ENCODE results near the gene CCDC92.

The CCDC92 gene

DNA sequence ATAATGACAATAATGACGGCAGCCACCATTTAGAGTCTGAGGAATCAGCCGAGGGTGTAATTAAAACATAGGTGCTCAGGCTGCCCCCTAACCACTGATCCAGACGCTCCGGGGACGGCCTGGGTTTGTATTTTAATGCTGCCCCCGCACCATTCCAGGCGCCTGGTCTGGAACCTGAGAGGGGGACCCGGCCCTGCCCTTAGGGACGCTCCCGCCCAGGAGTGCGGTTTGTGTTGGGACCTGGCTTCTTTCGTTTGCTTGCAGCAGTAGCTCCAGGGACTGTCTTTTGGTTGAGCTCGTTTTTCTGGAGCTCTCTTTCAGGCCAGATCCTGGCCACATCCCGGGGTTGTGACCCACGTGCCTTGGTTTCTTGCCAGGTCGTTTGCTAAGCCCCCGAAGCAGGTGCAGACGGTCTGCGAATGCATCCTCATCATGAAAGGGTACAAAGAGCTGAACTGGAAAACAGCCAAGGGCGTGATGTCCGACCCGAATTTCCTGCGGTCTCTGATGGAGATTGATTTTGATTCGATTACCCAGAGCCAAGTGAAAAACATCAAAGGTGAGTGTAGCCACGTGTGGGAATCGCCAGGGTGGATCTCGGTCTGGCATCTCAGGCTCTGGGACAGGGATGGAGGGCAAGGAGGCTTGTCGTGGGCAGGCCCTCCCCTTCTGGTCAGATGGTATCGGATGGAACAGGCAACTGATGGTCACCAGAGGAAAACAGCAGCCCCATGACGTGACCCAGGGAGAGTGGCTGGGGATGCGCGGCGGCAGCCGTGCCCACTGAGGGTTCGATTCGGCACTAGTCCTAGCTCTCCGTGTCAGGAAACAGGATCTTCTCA, 63.5 kb downstream of the CCDC92 start:
- no peak for DNase-seq (ENCODE audit: low read depth)

DNA sequence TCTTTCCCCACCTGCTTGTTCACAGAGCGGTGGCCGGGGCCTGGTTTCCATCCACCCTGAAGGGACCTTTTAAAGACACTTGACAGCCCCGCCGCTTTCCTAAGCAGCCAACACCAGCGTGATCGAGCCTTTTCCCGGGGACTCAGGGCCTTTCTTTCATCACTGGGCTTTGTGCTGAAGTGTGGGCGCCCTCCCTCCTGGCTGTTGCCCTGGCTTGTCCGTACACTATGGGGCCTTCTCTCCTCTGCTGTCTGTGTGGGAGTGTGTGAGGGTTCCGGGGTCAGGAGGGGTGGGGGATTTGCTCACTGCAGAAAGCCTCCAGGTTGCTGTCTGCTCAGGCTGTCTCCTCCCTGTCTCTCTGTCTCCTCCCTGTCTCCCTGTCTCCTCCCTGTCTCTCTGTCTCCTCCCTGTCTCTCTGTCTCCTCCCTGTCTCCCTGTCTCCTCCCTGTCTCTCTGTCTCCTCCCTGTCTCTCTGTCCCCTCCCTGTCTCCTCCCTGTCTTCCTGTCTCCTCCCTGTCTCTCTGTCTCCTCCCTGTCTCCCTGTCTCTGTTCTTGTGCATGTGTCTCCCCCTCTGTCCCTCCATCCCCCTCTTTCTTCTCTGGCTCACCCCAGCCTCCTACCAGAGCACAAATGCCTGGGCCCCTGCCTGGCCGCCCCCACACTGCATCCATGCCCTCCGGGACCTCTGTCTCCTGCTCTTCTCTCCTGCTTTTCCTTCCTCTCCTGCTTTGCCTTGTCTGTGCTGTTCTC, 64.7 kb downstream of the CCDC92 start:
- peak; percentile 68 for DNase-seq (ENCODE audit: low read depth)

DNA sequence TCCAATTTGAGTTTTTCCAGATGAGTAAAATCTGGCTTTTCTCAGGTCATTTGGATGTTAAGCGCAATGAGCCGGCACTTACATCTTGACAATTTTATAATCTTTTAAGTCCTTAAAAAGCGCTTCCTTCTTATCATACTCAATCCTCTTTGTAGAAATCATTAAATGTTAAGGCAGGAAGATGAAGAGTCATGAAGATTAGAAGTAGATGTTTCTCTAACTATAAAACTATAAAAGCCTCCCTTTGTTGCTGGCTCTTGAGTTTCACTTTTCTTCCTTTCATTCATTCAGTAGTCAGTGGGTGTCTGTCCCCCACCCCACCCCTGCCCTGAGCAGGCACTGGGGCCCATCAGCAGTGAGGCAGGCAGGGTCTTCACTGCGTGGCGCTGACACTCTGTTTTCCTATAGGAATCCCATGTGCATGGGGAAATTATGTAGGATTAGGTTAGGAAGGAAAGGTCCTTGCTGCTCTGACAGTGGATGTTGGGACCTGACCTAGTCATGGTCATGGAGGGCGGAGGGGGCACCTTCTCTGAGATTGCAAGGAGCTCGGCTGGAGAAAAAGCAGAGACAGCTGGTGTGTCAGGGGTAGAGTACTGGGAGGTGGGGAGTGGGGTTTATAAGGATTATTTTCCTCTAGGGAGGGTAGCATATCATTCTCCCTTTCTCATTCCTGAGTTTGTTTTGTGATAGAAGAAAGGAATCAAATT, 65.8 kb downstream of the CCDC92 start:
- no peak for DNase-seq (ENCODE audit: low read depth)

DNA sequence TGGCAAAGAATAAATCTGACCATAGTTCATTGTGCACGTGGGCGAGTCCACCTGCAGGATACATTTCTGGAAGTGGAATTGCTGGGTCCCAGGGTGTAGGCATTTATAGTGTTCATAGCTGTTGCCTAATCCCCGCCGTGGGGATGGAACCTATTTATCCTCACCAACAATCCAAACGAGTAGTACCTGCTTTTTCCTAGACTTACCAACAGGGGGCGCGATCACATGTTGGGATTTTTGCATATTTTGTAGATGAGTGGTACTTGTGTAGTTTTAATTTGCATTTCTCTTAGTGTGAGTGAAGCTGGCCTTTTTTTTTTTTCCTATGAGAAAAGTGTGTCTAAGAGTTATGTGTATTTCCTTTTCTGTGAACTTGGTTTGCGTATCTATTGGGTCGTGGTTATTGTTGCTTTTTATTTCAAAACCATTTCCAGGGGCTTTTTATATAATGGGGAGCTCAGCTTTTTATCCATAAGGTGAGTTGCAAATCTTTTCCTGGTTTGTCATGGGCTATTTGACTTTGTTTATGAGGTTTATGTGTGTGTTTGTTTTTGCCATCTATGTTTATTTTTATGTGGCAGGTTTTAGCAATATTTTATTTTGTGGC, 67.2 kb downstream of the CCDC92 start:
- peak; percentile 84 for DNase-seq (ENCODE audit: low read depth)

DNA sequence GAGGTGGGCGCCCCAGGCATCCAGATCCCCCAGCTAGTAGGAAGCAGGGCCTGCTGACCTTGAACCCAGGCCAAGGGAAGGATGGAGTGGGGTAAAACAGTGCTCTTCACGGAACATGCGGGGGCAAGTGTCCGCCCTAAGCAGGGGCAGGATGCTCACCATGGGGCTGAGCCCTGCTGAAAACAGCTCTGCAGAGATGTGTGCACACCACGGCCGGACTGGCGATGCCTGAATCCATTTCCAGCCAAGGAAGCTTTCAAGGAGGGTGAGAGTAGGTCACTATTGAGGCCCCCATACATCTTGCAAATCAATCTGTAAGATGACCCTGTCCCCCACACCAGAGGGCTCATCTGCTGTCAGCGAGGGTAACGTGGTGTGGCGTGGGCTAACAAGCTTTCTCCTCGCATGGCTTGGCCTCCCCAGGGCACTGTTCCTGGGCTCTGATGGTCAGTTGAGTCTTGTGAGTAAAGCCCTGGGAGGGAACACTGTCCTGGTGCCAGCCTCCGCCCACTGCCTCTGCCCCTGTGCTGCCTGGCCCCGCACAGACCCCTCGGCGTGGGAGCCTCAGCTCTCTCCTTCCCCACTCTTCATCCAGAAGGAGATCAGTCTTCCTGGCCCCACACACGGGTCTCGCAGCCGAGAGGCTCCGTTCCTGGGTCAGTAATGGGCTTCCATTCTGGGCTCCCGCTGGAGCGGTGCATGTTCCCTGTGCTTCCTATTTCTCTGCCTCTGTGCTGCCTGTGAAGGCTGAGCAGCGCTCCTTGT, 69.1 kb downstream of the CCDC92 start:
- no peak for DNase-seq (ENCODE audit: low read depth)

DNA sequence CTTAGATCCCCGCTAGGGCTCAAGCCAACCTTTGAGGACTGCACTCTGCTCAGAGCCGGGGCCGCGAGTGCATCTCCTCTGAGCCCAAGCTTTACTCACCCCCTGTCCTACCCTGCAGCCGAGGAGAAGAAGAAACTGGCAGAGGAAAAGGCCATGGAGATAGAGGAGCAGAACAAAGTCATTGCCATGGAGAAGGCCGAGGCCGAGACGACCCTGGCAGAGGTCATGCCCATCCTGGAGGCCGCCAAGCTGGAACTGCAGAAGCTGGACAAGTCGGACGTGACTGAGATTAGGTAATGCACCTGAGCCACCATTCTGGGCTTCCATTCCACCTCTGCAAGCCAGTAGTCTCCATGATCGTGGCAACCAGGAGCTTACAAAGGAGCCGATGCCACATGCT, 69.8 kb downstream of the CCDC92 start:
- DNase-seq (ENCODE audit: low read depth), result no peak

DNA sequence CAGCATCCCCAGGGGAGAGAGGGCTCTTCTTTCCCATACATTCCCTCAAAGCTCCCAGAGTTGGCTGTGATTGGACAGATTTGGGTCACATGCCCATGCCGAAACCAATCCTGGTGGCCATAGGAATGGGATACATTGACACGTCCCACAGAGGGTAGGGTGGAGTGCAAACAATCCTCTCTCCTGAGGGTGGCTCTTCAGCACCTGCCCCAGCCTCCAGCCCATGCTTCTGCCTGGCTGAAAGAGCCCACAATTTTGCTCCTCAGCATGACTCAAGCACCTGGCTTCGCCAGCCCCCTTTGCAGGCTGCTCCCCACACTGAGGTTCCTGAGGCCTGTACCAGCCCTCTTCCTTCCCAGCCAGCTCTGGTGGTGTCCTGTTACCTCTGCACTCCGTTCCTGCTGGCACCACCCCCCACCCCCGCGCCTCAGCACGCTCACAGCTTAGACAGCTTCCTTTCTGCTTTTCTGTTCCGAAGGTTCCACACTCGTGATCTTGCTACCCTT, 71.7 kb downstream of the CCDC92 start:
- peak; percentile 29 for DNase-seq (ENCODE audit: low read depth)

DNA sequence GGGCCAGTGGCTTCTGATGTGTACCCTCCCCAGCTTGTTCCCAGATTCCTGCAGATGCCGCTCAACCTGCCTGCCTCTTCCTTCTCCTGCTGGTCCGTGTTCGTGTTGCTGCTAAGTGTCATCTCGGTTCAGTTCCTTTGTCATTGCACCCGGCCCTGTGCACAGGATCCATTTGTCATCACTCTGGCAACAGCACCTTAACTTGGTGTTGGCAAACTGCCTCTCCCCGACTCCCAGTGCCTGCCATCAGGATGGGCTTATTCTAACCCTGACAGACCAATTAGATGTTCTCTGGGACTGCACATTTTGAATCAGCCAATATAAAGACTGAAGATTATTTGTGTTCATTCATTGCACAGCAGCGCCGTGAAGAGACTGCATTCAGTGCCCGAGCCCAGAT, 73.3 kb downstream of the CCDC92 start:
- DNase-seq (ENCODE audit: low read depth), result no peak

DNA sequence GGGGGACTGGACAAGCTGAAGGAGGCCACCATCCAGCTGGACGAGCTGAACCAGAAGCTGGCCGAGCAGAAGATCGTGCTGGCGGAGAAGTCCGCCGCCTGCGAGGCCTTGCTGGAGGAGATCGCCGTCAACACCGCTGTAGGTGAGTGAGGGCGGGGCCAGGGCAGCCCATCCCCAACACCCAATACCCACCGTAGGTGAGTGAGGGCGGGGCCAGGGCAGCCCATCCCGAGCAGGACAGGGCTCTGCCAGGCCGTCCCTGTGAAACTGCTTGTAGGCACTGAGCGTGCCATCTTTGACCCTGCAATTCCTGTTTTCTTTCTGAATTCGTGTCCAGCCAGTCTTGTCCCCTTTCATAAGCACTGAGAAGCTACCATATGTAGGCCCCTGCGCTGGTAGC, 74.0 kb downstream of the CCDC92 start:
- DNase-seq (ENCODE audit: low read depth), result no peak

DNA sequence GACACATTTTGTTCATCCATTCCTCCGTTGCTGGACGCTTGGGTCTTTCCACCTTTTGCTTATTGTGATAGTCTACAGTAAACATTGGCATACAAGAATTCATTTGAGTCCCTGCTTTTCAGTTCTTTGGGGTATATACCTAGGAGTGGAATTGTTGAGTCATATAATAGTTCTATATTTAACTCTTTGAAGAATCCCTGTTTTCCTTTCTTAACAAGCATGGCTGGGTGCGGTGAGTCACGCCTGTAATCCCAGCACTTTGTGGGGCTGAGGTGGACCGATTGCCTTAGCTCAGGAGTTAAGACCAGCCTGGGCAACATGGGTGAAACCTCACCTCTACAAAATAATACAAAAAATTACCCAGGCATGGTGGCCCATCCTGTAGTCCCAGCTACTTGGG, 75.4 kb downstream of the CCDC92 start:
- peak; percentile 51 for DNase-seq (ENCODE audit: low read depth)

DNA sequence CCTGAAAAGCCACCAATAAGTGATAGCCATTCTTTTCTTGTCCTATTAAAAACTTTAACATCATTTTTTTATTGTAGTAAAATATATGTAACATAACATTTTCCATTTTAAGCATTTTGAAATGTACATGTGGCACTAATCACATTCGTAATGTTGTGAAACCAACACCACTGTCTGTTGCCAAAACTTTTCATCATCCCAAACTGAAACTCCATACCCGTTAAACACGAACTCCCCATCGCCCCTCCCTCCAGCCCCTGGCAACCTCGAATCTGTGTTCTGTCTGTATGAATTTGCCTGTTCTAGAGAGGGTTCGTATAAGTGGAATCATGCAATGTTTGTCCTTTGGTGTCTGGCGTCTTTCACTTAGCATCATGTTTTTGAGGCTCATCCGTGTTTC, 75.9 kb downstream of the CCDC92 start:
- DNase-seq (ENCODE audit: low read depth), result no peak

DNA sequence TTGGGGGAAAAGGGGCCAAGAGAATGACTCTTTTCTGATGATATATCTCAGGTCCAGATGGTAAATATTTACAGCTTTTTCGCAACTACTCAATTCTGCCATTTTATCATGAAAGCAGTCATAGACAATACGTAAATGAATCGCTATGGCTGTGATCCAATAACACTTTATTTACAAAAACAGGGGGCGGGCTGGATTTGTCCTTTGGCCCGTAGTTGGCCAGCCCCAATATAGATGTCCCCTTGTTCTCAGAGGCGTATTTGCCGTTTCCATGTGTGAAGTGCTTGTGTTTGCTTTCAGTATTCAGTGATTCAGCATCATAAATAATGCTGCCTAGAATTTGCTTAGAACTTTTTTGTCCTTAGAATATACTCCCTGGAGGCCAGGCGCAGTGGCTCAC, 77.2 kb downstream of the CCDC92 start:
- DNase-seq (ENCODE audit: low read depth), result no peak

DNA sequence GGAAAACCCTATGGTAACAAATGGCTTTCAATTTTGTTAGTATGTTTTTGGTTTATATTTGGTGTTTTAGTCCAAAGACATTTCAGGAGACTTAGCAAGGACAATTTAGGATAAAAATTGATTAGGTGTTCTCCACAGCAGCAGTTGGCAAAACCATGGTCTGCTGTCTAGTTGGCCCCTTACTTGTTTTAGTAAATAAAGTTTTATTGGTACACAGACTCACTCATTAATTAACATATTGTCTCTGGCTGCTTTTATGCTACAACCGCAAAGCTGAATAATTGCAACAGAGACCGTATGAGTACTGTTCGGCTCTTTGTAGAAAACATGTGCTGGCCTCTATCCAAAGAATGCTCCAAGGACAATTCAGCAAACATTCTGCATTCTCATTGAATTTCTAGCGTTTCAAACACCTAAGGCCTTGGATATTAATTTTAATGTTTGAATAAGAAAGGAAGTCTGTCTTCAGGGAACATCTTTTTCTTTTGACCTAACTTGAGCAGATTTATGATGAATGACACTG, 77.7 kb downstream of the CCDC92 start:
- peak; percentile 23 for DNase-seq (ENCODE audit: low read depth)

DNA sequence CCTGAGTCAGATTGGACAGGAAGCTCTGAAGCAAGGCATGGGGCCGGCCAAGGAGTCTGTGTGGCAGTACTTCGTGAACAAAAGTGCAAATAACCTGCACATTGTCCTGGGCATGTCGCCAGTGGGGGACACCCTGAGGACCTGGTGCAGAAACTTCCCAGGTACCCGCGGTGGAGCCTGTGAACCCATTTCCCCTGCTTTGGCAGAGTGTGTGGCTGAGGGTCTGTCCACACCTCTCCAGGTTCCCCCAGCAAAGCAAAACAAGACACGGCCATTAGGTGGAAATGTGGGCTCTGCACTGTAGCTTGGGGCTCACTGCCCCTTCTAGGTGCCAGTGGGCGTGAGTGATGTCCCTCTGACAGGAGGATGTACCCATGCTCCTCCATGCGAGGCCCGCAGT, 79.4 kb downstream of the CCDC92 start:
- no peak for DNase-seq (ENCODE audit: low read depth)

DNA sequence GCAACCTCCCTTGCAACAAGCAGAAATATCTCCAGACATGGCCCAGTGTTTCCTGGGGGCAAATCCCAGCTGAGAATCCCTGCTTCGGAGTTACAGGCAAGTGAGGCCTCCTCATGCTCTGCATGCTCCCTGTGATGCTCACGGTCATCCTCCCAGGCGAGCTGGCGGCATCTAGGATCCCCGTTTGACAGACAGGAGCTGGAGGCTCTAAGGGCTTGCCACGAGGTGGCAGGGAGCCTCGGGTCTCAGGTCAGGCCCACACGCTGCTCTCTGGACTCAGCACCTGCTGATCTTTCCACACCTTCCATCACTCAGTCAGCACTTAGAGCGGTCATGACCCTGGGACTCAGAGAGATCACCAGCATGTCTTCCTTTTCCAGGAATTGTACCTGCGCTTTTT, 79.8 kb downstream of the CCDC92 start:
- DNase-seq (ENCODE audit: low read depth), result no peak

DNA sequence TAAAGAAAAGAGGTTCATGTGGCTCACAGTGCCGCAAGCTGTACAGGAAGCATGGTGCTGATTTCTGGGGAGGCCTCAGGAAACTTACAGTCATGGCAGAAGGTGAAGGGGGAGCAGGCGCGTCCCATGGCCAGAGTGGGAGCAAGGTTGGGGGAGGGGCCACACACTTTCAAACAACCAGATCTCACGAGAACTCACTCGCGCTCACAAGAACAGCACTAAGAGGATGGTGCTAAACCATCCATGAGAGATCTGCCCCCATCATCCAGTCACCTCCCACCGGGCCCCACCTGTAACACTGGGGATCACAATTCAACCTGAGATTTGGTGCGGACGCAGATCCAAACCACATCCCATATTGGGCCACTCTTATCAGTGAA, 80.5 kb downstream of the CCDC92 start:
- no peak for DNase-seq (ENCODE audit: low read depth)

DNA sequence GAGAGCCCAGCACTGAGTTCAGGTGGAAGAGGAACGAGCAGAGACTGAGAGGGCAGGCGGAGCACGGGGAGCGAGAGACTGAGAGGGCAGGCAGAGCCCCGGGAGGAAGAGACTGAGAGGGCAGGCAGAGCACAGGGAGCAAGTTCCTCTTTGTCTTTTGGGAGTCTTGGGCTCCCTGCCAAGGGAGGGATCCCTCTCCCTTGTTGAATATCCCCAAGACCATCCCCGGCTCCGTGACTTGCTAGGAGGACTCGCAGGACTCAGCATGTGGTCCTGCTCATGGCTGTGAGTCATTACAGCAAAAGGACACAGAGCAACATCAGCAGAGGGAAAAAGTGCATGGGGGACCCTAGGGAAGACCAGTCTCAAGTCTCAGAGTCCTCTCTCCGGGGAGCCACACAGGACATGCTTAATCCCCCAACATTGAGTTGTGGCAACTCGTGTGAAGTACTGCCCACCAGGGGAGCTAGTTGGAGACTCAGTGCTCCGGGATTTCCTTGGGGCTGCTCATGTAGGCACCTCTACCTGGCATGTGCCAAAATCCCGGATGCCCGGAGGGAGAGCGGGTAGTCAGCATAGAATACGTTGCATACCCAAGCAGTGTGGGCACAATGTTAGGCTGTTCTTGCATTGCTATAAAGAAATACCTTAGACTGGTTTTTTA, 81.0 kb downstream of the CCDC92 start:
- no peak for DNase-seq (ENCODE audit: low read depth)

DNA sequence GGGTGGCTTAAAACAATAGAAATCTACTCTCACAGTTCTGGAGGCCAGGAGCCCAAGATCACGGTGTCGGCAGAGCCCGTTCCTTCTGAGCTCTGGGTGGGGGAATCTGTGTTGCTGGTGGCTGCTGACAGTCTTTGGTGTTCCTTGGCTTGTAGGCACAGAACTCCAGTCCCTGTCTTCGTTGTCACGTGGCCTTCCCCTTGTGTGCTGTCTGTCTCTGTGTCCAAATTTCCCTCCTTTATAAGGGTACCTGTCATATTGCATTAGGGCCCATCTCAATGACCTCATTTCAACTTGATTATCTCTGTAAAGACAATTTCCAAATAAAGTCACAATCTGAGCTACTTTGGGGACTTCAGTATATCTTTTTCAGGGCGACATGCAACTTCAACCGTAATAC, 81.6 kb downstream of the CCDC92 start:
- DNase-seq (ENCODE audit: low read depth), result no peak

DNA sequence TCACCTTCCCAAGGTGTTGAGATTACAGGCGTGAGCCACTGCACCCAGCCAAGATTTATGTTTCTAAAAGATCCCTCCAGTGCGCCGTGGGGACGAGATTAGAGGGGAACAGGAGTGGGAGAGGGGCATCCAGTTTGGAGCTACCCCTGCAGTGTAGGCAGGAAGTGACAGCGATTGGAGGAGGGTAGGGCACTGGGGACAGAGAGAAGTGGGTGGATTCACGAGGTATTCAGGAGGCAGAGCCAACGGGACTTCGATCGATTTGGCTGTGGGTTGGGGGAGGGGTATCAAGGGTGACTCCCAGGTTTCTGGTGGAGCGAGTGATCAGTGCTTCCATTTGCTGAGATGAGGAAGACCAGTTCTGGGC, 82.1 kb downstream of the CCDC92 start:
- no peak for DNase-seq (ENCODE audit: low read depth)

DNA sequence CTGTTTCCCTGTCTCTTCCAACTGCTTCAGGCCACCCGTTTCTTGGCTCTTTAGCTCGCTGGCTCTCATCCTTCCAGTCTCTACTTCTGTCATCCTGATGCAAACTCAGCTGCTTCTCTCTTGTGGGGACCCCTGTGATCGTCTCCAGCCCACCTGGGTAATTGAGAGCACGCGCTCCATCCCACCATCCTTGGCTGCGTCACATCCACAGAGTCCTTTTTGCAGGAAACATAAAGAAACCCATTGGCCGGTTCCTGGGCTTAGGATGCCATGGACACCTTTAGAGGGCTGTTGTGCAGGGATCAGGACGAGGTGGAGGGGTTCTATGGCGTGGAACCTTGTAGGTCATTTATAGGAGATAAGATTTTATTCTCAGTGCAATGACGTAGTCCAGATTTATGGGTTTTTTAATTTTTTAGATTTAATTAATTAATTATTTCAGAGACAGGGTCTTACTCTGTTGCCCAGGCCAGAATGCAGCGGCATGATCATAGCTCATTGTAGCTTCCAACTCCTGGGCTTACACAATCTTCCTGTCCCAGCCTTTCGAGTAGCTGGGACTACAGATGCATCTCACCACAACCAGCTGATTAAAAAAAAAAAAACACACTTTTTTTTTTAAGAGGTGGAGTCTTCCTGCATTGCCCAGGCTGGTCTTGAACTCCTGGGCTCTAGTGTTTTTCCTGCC, 82.6 kb downstream of the CCDC92 start:
- DNase-seq (ENCODE audit: low read depth), result no peak

All from amniotic epithelial cell (primary cell).